HG03039 (cell line): ENCODE data around the gene COL6A2.
"Not testable (repeated sequence)": the region's sequence is repeated elsewhere in the genome, so short reads cannot be mapped to it uniquely, and the experiment has no call there.

Source experiments
- ATAC-seq: cut with Tn5 transposase; IDR thresholded peaks from one replicate; pipeline ENCODE4 v1.9.1; 2021; ENCODE audit warnings: mild to moderate bottlenecking, moderate library complexity; ENCODE audit not compliant: unreplicated experiment

The COL6A2 gene

DNA sequence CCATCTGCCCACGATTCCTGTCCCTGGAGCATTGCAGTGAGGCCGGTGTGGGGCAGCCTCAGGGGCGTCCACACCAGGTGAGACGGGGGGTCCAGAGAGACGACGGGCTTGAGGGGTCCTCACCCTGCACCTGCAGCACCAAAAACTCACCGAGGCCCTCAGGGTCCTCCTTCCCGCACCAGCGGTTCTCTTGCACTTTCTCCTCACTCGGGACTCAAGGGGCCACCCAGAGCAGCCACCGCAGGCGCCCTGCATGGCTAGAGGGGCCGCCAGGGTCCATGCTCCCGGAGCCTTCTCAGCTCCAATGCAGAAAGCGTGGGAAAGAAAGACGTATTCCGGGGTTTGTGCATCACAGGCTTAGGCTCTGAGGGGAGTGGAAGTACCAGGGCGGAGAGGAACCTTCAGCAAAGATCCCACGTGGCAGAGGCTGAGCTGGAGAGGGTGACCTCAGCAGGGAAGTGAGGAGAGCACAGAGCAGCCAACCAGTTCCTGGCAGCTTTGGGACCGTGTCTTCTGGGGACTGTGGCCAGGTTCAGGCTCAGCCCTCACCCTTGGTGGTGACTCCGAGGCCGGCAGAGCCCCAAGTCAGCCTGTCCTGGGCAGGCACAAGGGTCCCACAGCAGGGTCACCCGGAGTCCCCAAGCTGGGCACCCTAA, 19.5 kb upstream of the COL6A2 start:
- ATAC-seq: no peak

DNA sequence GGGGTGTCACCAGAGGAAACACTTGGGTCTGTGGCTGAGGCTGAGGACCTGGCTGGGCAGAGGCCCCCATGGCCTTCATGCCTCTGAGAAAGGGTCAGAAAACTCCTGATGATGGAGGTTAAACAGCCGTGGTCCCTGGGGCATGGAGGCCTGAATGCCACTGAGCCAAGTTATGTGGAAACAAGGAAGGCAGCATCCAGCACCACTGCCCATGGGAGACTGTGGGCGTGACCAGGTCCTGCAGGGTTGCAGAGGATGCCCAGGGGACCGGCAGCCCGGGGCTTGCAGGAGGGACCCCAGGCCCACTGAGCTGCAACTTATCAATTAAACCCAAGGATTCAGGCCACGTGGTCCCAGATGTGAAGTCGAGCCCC, 18.9 kb upstream of the COL6A2 start:
- ATAC-seq: no peak

DNA sequence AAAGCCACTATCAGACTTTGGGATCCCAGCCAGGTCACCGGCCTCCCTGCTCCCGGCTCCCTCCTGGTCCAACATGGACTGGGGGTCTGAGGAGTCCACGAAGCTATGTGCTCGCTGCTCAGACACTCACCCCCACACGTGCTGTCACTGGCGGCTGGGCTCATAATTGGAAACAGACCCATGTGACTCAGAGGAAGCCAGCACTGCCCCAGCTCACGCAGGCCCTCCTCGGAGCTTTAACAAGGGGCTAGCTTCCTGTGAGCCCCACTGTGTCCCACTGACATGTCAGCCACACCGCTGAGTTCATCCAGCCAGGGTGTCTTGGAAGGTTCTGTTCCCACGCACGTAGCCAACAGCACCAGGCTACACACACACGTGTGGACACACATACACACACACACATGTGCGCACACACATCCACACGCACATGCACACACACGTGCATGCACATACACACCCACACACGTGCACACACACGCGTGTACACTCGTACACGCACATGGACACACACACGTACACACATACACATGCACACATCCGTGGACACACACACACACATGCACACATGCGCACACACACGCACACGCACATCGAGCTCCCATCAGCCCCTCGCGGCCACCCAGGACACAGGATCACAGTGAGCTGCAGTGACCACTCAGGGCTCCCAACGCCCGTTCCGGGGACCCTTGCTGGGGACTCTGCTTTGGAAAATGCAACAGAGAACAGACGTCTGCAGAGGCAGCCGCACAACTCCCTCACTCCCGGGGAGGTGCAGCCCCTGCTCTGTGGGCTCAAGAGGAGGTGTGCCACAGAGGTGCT, 18.4 kb upstream of the COL6A2 start:
- no peak for ATAC-seq

DNA sequence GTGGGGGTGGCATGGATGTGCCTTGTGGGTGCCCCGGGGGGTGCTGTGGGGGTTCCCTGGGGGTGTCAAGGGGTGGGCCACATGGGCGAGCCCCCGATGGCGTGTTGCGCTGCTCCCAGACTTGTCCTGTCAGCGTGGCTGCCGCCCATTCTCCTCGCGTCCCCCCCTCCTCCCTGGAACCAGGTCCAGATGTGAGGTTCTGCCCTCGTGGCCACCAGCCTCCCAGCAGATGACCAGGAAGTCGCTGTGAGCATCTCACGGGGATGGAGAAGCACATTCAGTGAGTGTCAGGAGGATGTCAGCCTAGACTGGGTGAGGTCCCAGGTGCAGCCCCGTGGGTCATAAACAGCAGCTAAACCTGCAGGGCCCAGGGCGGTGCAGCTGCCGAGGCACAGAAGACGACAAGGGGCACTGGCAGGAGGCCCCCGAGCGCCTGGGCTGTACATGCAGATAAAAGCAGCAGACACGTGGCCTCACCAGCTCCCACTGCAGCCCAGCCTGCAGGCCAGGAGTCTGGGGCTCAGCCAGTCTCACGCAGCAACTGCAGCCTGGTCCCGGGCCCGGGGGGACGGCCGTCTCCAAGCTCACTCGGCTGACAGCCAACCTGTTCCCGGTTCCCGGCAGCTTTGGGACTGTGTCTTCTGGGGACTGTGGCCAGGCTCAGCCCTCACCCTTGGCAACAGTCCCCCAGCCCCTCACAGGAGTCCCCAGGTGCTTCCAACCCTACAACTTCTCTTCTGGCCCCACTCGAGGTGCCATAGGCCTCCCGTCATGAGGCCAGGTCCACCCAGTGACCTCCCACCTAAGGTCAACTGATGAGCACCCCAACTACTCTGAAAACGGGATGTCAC, 17.5 kb upstream of the COL6A2 start:
- no peak for ATAC-seq

DNA sequence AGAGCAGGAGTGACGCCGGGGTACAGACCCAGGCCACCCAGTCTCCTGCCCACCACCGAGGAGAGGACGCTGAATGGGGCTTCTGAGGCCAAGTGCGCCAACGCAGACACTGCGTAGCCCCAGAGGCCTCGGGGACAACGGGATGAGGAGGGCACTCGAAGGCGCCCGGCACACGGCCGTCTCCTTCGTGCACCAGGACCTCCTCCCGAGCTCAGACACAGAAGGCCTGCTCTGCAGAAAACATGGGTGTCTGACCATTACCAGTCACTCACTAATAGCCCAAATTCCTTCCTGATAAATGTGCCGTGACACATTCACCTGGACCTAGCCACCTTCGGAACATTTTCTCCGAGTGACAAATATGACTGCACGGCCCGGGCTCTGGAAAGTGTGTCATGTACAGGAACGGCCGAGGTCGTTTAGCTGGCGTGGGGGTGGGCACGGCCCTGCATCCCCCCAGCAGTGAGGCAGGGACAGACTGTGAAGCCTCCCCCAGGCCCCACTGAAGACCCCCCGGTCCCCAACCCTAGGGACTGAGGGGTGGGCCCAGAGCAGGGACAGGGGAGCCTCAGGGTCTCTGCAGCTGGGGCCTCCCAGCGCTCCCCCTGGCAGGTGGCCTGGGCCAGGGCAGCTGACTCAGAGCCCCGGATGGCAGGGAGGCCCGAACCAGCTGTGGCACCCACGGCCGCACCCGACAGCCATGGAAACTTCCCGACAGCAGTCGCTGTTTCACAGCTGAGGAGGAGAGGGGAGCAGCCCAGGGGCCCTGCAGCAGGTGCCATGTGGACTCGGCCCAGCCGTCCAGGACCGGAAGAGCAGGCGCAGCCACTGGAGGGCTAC, 16.7 kb upstream of the COL6A2 start:
- ATAC-seq: no peak

DNA sequence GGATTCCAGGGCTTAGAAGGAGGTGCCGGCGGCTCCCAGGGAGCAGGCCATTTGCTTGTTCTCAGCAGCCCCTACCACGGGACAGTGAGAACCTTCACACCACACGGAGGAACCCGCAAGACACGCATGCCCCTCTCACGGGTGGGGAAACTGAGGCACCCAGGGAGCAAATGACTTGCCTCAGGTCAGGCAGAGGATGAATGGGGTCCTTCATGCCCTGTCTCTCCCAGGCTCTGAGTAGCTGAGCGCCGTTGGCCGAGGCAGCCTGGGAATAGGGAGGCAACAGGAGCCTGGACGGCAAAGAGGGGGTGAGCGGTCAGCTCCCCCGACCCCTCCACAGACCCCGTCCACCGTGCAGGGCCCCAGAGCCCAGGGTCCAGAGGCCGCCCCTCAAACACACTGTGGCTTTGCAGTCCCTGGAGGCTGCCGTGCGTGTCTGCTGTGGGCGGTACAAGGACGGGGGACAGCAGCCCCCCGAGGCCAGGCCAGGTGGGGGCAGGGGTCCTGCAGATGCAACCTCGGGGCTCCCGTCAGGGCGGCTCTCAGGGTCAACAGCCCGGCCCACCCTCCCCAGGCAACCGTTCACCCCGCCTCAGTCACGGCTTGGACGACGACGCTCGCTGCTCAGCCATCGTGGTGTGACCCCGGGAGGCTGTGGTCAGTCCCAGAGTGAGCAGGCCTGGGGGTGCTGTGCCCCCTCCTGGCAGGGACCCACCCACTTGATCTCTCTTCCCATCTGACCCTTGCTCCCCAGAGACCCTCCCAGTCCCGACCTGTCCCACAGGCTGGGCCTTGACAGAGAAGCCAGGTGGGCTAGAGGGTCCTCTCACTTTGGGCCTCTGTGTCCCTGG, 15.8 kb upstream of the COL6A2 start:
- ATAC-seq: no peak

DNA sequence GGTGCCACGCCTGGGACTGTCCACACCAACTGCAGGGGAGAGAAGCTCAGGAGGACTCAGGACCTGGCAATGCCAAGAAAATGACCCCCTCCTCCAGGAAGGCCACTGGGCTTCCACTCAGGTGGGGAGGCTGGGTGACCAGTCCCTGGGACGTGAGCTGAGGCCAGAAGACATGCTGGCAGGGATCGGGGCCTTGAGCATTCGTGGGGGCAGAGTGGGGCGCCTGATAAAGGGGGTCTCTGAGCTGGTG, 15.3 kb upstream of the COL6A2 start:
- ATAC-seq: no peak

DNA sequence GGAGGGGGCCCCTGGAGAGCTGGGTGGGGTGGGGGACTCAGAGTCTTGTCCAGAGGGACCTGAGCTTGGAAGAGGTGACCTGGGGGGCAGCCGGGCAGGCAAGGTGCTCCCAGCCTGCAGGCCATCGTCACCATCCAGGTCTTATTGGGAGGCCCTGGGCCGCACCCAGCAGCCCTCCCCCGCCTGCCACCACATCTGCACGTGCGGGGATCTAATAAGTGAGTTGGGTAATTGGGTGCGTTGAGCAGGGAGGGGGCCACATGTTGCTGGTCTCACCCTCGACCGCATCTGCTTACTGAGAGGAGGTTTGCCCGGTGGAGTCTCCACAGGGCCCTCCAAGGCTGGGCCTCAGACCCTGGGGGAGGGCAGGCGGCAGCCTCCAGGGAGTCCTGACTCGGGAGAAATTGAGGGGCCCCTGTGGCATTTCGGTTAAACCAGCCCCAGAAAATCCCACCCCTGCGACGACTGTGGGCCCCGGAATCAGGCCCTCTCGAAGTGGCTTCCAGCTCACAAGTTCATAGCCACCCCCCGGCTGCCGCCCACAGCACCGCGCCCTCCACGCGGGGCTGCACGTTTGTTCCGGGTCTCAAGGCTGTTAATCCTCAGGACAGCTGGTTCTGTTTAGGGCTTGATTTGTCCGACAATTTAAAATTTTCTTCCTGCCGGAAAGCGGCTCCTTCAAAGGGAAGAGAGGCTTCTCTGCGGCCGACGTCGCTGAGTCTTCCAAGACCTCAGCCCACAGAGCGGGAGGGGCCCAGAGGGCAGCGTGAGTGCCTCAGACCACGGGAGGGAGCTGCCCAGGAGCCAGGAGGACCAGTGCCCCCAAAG, 14.7 kb upstream of the COL6A2 start:
- ATAC-seq: no peak

DNA sequence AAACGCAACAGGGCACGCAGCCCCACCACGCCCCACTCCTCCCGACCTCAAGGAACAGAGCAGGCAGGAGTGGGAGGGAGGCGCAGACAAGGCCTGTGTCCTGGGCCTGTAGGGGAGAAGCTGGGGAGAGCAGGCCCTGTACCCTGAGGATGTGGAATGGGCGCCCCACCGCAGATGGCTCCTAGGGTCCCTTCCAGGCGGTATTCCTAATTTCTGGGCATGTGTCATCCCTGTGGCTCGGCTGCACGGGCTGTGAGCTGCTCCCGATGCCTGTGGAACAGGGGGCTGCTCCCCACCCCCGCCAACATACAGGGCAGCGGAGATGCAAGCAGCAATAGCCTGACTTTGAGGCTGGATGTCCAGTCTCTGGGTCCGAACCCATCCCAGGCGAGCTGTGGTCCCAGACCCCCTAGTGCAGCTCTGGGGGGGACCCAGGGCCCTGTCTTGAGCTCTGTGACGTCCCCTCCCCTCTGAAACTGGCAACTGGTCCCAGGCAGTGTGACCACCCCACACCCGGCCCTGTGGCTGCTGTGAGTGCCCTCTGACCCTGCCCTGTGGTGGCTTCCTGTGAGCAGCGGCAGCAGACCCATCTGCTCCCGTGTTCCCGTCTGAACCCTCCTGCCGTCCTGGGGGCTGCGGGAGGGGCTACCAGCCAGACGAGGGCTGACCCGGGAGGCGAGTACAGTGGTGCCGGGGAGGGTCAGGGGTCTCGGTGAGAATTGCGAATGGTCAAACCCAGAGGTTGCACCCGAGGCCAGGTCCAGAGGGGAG, 13.9 kb upstream of the COL6A2 start:
- no peak for ATAC-seq

DNA sequence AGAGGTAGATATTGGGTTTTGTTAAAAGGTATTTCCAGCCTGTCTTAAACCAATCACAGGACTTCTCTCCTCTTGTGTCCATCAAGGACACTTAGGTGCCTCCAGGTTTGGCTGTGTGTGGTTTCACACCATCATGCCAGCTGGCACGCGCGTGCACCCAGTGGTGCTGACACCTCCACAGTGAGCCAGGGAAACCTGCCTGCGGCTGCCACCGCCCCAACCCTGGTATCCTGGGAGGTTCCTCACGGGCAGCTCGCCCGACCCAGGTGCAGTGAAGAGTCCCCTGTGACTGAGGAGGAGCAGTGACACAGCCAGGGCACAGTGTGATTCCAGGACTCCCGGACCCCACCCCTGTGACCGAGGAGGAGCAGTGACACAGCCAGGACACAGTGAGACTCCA, 13.2 kb upstream of the COL6A2 start:
- no peak for ATAC-seq

DNA sequence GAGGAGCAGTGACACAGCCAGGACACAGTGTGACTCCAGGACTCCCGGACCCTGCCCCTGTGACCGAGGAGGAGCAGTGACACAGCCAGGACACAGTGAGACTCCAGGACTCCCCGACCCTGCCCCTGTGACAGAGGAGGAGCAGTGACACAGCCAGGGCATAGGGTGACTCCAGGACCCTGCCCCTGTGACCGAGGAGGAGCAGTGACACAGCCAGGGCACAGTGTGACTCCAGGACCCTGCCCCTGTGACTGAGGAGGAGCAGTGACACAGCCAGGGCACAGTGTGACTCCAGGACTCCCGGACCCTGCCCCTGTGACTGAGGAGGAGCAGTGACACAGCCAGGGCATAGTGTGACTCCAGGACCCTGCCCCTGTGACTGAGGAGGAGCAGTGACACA, 12.7 kb upstream of the COL6A2 start:
- ATAC-seq: not testable (repeated sequence)

DNA sequence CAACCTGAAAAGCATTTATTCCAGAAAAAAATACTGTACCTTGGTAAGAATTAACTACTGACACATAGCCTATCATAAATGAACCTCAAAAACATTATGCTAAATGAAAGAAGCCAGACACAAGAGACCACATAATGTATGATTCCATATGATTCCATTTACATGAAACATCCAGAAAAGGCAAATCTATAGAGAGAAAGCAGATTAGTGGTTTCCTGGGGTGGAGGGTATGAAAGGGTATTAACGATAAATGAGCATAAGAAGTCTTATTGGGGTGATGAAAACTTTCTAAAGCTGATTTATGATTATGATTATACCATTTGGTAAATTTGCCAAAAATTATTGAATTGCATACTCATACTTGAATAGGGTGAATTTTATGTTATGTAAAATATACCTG, 10.3 kb upstream of the COL6A2 start:
- no peak for ATAC-seq

DNA sequence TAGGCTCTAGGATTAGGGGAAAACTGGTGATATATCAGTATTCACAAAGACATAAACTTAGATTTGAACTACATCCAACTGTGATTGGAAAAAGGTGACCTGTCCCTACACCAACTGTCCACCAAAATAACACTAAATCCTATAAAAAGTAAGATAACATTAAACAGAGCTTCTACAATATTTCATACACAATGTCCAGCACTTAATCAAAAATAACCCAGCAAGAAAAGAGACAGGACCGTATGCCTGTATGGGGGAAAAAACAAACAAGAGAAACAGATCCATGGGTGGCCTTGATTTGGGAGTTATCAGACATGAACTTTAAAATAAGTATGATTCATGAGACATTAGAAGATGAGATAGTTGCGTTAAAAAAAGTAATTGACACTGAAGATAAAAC, 9.7 kb upstream of the COL6A2 start:
- no peak for ATAC-seq

DNA sequence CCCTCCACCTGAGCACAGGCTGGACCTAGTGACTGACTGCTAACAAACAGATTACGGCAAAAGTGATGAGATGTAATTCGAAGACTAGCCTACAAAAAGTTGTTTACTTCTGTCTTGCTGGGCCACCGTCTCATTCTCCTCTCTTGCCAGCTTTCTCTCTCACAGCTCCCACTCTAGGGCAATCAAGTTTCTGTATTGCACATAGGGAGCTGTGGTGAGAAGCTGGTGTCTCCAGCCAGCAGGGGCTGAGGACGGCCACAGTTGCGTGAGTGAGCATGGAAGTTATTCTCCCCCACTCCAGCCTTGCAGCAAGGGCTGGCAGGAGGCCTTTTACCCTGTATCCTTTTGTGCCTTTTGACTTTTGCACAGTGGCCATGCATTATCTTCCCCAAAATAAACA, 8.6 kb upstream of the COL6A2 start:
- ATAC-seq: no peak

DNA sequence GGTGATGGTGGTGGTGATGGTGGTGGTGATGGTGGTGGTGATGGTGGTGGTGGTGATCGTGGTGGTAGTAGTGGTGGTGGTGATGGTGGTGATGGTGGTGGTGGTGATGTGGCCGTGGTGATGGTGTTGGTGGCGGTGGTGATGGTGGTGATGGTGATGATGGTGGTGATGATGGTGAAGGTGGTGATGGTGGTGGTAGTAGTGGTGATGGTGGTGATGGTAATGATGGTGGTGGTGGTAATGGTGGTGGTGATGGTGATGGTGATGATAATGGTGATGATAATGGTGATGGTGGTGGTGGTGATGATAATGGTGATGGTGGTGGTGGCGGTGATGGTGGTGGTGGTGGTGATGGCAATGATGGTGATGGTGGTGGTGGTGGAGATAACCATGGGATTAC, 6.8 kb upstream of the COL6A2 start:
- ATAC-seq: no peak

DNA sequence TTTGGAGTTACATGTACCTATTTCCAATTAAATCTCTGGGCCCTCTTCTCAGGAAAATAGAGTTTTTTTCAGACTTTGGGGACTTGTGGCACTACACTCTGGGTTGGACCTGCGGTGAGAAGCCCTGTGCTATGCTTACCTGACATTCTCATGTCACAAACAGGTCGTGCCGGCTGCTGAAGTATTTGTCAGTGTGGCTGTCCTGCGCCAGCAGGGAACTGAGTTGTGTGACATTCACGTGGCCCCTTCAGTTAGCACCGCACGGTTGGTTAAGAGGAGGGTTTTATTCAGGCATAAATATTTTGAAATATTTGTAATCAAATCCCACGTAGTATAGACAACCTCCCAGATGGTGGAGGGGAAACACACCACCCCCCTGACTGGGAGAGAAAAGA, 6.3 kb upstream of the COL6A2 start:
- no peak for ATAC-seq

DNA sequence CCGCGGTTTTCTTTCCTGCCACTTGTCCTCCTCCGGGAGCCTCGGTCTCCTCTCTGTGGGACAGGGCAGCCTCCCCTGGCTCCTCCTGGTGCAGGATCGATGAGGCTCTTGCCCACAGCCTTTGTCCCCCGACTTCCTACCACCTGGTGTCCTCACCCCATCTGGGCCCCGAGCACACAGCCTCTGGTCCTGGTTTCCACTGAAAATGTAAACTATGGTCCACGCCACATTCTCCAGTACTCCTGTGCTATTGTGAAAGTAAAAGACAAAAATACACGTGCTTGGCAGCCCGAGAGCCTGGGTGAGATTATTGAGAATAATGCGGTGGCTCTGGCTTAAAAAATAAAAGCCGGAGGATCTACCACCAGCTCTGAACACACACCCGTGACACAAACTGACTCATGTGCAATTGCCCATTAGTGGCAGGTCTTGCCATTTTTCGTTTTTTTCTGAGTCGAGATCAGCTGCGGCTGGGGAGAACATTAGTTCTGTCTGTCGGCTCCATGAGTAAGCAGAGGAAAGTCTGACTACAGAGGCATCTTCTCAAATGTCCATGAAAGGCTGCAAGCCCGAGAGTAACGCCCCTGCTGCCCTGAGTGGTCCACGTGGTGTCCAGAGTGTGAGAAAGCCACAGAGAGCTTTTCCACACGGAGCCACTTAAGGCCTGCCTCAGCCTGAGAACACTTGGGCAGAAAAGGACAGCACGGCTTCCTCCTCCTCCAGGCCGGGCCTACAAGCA, 5.7 kb upstream of the COL6A2 start:
- no peak for ATAC-seq
